HepG2 (cell line): ENCODE results near the gene GDF7. TPM values are rescaled to one million over a fixed set of nuclear protein-coding genes. Genes with fewer than 3 reads are reported as not detected.

Experiments
- ATF4 ChIP-seq, 2 experiments: fragments of 450-650 bp in 1 of 2; sonication (generic) in 1 of 2; formaldehyde crosslinking; IDR thresholded peaks; 2 replicates each; pipeline versions ENCODE4 v1.5.0 to v1.8.0; 2020 to 2022; ENCODE audit warnings: mild to moderate bottlenecking in 1 of 2, missing genetic modification reagents in 1 of 2
- BORCS8-MEF2B ChIP-seq: sonication (generic); formaldehyde crosslinking; IDR thresholded peaks from 2 replicates; pipeline ENCODE4 v1.8.0; 2022; ENCODE audit warnings: mild to moderate bottlenecking, missing genetic modification reagents
- HES4 ChIP-seq: sonication (generic); formaldehyde crosslinking; IDR thresholded peaks from 2 replicates; pipeline ENCODE4 v1.9.0; 2021; ENCODE audit warnings: mild to moderate bottlenecking, missing genetic modification reagents, borderline replicate concordance
- JDP2 ChIP-seq: sonication (generic); formaldehyde crosslinking; IDR thresholded peaks from 2 replicates; pipeline ENCODE4 v1.8.1; 2022; ENCODE audit warnings: missing genetic modification reagents, borderline replicate concordance
- KLF11 ChIP-seq: IDR thresholded peaks from 2 replicates; pipeline ENCODE4 v1.6.1; 2016; ENCODE audit warnings: missing compliant biosample characterization
- MED1 ChIP-seq: sonication (generic); formaldehyde crosslinking; IDR thresholded peaks from 2 replicates; pipeline ENCODE4 v1.4.0; 2020; ENCODE audit warnings: missing genetic modification reagents
- PRPF4 ChIP-seq: fragments of 200-400 bp; formaldehyde crosslinking; IDR thresholded peaks from 2 replicates; pipeline ENCODE4 v1.6.1; 2016; ENCODE audit warnings: low read length, low read depth; ENCODE audit not compliant: poor library complexity, severe bottlenecking
- SRSF4 ChIP-seq: fragments of 200-400 bp; formaldehyde crosslinking; IDR thresholded peaks from one replicate; pipeline ENCODE4 v1.6.1; 2018; ENCODE audit warnings: mild to moderate bottlenecking, low read depth, low read length, moderate library complexity; ENCODE audit not compliant: poor library complexity, severe bottlenecking
- ZBTB14 ChIP-seq: sonication (generic); formaldehyde crosslinking; IDR thresholded peaks from 2 replicates; pipeline ENCODE4 v1.4.0; 2020; ENCODE audit warnings: missing genetic modification reagents
- ZNF552 ChIP-seq: sonication (generic); formaldehyde crosslinking; IDR thresholded peaks from 2 replicates; pipeline ENCODE4 v1.9.0; 2022; ENCODE audit warnings: missing genetic modification reagents, mild to moderate bottlenecking, borderline replicate concordance
- ZNF615 ChIP-seq: sonication (generic); formaldehyde crosslinking; IDR thresholded peaks from 2 replicates; pipeline ENCODE4 v1.5.0; 2020; ENCODE audit warnings: mild to moderate bottlenecking, missing genetic modification reagents, borderline replicate concordance
- ZNF781 ChIP-seq: sonication (generic); formaldehyde crosslinking; IDR thresholded peaks from 2 replicates; pipeline ENCODE4 v1.5.1; 2020; ENCODE audit warnings: borderline replicate concordance, mild to moderate bottlenecking, missing genetic modification reagents; ENCODE audit errors: not compliant biosample characterization
- ZSCAN12 ChIP-seq: sonication (generic); formaldehyde crosslinking; IDR thresholded peaks from 2 replicates; pipeline ENCODE4 v1.9.0; 2021; ENCODE audit warnings: mild to moderate bottlenecking, missing genetic modification reagents
- polyA plus RNA-seq, 8 experiments: library from polyadenylated mRNA; depleted of rRNA in 3 of 8; stranded (reverse) in 7 of 8; unstranded in 1 of 8; fragments of >200 nt; fragmentation: Illumina TruSeq in 4 of 8; extraction: Trizol in 4 of 8; gene quantifications; 2 replicates each; pipeline versions ENCODE4 v1.2.1 to v1.2.3, GENCODE V29; 2011 to 2016; ENCODE audit warnings: low read depth in 4 of 8, missing spikeins in 1 of 8, mixed read lengths in 1 of 8; ENCODE audit not compliant: insufficient read depth in 1 of 8
- total RNA-seq, 5 experiments: library from RNA; depleted of rRNA; stranded (reverse); fragments of >200 nt; fragmentation: Illumina TruSeq; extraction: Trizol; gene quantifications; 2 replicates each; pipeline ENCODE4 v1.2.3, GENCODE V29; 2016; ENCODE audit warnings: low read depth in 1 of 5
- TF ChIP-seq, protein P1 (sequence below), 2 experiments: IDR thresholded peaks; 2 replicates each; pipeline ENCODE4 v1.6.1; 2011 to 2012; ENCODE audit warnings: low read length in 2 of 2, borderline replicate concordance in 1 of 2, low read depth in 1 of 2, mild to moderate bottlenecking in 1 of 2, moderate library complexity in 1 of 2
- TF ChIP-seq, protein P2 (sequence below): sonication (generic); formaldehyde crosslinking; conservative IDR thresholded peaks from 2 replicates; pipeline ENCODE4 v1.8.0; 2022; ENCODE audit warnings: low read depth, missing genetic modification reagents
- TF ChIP-seq, protein P3 (sequence below): IDR thresholded peaks from 2 replicates; pipeline ENCODE4 v1.6.1; 2016; ENCODE audit warnings: mild to moderate bottlenecking
- TF ChIP-seq, protein P4 (sequence below): sonication (generic); formaldehyde crosslinking; IDR thresholded peaks from 2 replicates; pipeline ENCODE4 v1.4.0; 2020; ENCODE audit warnings: missing genetic modification reagents

Gene GDF7
- total and polyA plus RNA-seq, 2 of the 13 experiments (the other 11 are each of a cell fraction or from before 2014, with no cell fraction given) = 1.6 to 15.0 TPM

- TF ChIP-seq, protein P1, sequence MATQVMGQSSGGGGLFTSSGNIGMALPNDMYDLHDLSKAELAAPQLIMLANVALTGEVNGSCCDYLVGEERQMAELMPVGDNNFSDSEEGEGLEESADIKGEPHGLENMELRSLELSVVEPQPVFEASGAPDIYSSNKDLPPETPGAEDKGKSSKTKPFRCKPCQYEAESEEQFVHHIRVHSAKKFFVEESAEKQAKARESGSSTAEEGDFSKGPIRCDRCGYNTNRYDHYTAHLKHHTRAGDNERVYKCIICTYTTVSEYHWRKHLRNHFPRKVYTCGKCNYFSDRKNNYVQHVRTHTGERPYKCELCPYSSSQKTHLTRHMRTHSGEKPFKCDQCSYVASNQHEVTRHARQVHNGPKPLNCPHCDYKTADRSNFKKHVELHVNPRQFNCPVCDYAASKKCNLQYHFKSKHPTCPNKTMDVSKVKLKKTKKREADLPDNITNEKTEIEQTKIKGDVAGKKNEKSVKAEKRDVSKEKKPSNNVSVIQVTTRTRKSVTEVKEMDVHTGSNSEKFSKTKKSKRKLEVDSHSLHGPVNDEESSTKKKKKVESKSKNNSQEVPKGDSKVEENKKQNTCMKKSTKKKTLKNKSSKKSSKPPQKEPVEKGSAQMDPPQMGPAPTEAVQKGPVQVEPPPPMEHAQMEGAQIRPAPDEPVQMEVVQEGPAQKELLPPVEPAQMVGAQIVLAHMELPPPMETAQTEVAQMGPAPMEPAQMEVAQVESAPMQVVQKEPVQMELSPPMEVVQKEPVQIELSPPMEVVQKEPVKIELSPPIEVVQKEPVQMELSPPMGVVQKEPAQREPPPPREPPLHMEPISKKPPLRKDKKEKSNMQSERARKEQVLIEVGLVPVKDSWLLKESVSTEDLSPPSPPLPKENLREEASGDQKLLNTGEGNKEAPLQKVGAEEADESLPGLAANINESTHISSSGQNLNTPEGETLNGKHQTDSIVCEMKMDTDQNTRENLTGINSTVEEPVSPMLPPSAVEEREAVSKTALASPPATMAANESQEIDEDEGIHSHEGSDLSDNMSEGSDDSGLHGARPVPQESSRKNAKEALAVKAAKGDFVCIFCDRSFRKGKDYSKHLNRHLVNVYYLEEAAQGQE (IDR thresholded peaks at IDR 0.05; ENCODE audit: borderline replicate concordance in 1 of 2, low read depth in 1 of 2, low read length in 2 of 2) = 0 out of 4 replicates have a peak, but pooled peaks of 1 of the 2 experiments have one; percentile 14
- TF ChIP-seq, protein P2, sequence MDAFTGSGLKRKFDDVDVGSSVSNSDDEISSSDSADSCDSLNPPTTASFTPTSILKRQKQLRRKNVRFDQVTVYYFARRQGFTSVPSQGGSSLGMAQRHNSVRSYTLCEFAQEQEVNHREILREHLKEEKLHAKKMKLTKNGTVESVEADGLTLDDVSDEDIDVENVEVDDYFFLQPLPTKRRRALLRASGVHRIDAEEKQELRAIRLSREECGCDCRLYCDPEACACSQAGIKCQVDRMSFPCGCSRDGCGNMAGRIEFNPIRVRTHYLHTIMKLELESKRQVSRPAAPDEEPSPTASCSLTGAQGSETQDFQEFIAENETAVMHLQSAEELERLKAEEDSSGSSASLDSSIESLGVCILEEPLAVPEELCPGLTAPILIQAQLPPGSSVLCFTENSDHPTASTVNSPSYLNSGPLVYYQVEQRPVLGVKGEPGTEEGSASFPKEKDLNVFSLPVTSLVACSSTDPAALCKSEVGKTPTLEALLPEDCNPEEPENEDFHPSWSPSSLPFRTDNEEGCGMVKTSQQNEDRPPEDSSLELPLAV (CRISPR knock-in tag) = no peak
- no peak for TF ChIP-seq ZBTB14 (CRISPR knock-in tag)
- TF ChIP-seq PRPF4 = no peak
- no peak for TF ChIP-seq ZNF781 (CRISPR knock-in tag)
- TF ChIP-seq ATF4 (CRISPR knock-in tag; IDR thresholded peaks at IDR 0.05) = no peak
- TF ChIP-seq ZNF615 (CRISPR knock-in tag) = no peak
- TF ChIP-seq, protein P3, sequence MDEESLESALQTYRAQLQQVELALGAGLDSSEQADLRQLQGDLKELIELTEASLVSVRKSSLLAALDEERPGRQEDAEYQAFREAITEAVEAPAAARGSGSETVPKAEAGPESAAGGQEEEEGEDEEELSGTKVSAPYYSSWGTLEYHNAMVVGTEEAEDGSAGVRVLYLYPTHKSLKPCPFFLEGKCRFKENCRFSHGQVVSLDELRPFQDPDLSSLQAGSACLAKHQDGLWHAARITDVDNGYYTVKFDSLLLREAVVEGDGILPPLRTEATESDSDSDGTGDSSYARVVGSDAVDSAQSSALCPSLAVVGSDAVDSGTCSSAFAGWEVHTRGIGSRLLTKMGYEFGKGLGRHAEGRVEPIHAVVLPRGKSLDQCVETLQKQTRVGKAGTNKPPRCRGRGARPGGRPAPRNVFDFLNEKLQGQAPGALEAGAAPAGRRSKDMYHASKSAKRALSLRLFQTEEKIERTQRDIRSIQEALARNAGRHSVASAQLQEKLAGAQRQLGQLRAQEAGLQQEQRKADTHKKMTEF (CRISPR knock-in tag) = peak; percentile 75
- no peak for TF ChIP-seq SRSF4
- TF ChIP-seq JDP2 (CRISPR knock-in tag) = no peak
- TF ChIP-seq, protein P4, sequence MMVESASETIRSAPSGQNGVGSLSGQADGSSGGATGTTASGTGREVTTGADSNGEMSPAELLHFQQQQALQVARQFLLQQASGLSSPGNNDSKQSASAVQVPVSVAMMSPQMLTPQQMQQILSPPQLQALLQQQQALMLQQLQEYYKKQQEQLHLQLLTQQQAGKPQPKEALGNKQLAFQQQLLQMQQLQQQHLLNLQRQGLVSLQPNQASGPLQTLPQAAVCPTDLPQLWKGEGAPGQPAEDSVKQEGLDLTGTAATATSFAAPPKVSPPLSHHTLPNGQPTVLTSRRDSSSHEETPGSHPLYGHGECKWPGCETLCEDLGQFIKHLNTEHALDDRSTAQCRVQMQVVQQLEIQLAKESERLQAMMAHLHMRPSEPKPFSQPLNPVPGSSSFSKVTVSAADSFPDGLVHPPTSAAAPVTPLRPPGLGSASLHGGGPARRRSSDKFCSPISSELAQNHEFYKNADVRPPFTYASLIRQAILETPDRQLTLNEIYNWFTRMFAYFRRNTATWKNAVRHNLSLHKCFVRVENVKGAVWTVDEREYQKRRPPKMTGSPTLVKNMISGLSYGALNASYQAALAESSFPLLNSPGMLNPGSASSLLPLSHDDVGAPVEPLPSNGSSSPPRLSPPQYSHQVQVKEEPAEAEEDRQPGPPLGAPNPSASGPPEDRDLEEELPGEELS (CRISPR knock-in tag) = peak; percentile 47; the same call in 1 of the 2 replicates
- TF ChIP-seq HES4 (CRISPR knock-in tag) = peak; percentile 78; the same call in 1 of the 2 replicates
- no peak for TF ChIP-seq ZSCAN12 (CRISPR knock-in tag)
- no peak for TF ChIP-seq ZNF552 (CRISPR knock-in tag)
- TF ChIP-seq BORCS8-MEF2B (CRISPR knock-in tag) = 0 out of 2 replicates have a peak, but pooled peaks have one; percentile 35
- TF ChIP-seq KLF11 = no peak
- peak; percentile 87 for TF ChIP-seq MED1 (CRISPR knock-in tag)
These were observed 49.0 kb upstream of the GDF7 start (continued) for GRCh38 chr2:20617892-20618467.
